GM12801 (cell line): ENCODE results near the gene SLC36A3.

Experiments
- CTCF ChIP-seq: IDR thresholded peaks from one replicate; pipeline ENCODE4 v1.5.1; 2011; ENCODE audit warnings: control low read depth; ENCODE audit not compliant: insufficient read length; ENCODE audit errors: extremely low read depth

Gene SLC36A3

GRCh38 chr5:151258816-151259215 lies 44.8 kb downstream of the SLC36A3 start:
- no peak for TF ChIP-seq CTCF

GRCh38 chr5:151258201-151258611 lies 45.4 kb downstream of the SLC36A3 start:
- no peak for TF ChIP-seq CTCF

- TF ChIP-seq CTCF = no peak
Observed at GRCh38 chr5:151257731-151258181, 45.8 kb downstream of the SLC36A3 start.

- no peak for TF ChIP-seq CTCF
Observed at GRCh38 chr5:151255621-151256286, 47.8 kb downstream of the SLC36A3 start.

GRCh38 chr5:151254556-151254955 lies 49.0 kb downstream of the SLC36A3 start:
- no peak for TF ChIP-seq CTCF

- no peak for TF ChIP-seq CTCF
Observed at GRCh38 chr5:151253605-151253950, 50.0 kb downstream of the SLC36A3 start.

GRCh38 chr5:151252762-151253604 lies 50.6 kb downstream of the SLC36A3 start, which contains the start of gene GM2A:
Gene GM2A, plus strand, starts transcription at chr5:151253185. Its CDS starts 32 bp downstream, at chr5:151253217.
- no peak for TF ChIP-seq CTCF
